H9 (cell line): ENCODE results near the gene RGS6. TPM values are rescaled to one million over a fixed set of nuclear protein-coding genes. Genes with fewer than 3 reads are reported as not detected.

Experiments
- DNase-seq: peaks from one replicate; pipeline ENCODE4 v3.0.0-alpha.2; 2017
- H2AFZ ChIP-seq: one replicate; pipeline ENCODE4 v1.6.1; 2013; ENCODE audit warnings: mild to moderate bottlenecking, low read length, control low read depth, moderate library complexity
- H2AK5ac ChIP-seq: 2 replicates; pipeline ENCODE4 v1.6.1; 2013; ENCODE audit warnings: low read length, control low read depth, mixed read lengths; ENCODE audit not compliant: insufficient read length
- H2BK120ac ChIP-seq: one replicate; pipeline ENCODE4 v1.6.1; 2013; ENCODE audit warnings: low read depth, mild to moderate bottlenecking, low read length, control low read depth, inconsistent platforms; ENCODE audit not compliant: poor library complexity, severe bottlenecking
- H2BK12ac ChIP-seq: 2 replicates; pipeline ENCODE4 v1.6.1; 2013; ENCODE audit warnings: low read length, control low read depth, mixed read lengths, low read depth; ENCODE audit not compliant: insufficient read length
- H2BK15ac ChIP-seq: 2 replicates; pipeline ENCODE4 v1.6.1; 2013; ENCODE audit warnings: low read depth, low read length, control low read depth
- H2BK20ac ChIP-seq: one replicate; pipeline ENCODE4 v1.6.1; 2013; ENCODE audit warnings: low read depth, mild to moderate bottlenecking, low read length, control low read depth, inconsistent platforms; ENCODE audit not compliant: poor library complexity, severe bottlenecking
- H2BK5ac ChIP-seq: 2 replicates; pipeline ENCODE4 v1.6.1; 2013; ENCODE audit warnings: low read length, control low read depth, mixed read lengths; ENCODE audit not compliant: insufficient read length
- H3K14ac ChIP-seq: 2 replicates; pipeline ENCODE4 v1.6.1; 2013; ENCODE audit warnings: low read length, control low read depth; ENCODE audit not compliant: insufficient read depth
- H3K18ac ChIP-seq: 2 replicates; pipeline ENCODE4 v1.6.1; 2013; ENCODE audit warnings: low read depth, mild to moderate bottlenecking, mixed read lengths, low read length, control low read depth; ENCODE audit not compliant: insufficient read length
- H3K23ac ChIP-seq: 2 replicates; pipeline ENCODE4 v1.6.1; 2013; ENCODE audit warnings: low read length, control low read depth, mixed read lengths, low read depth; ENCODE audit not compliant: insufficient read length
- H3K23me2 ChIP-seq: 2 replicates; pipeline ENCODE4 v1.6.1; 2013; ENCODE audit warnings: low read depth, mild to moderate bottlenecking, mixed read lengths, low read length, control low read depth; ENCODE audit not compliant: insufficient read length, poor library complexity, severe bottlenecking
- H3K27ac ChIP-seq: 2 replicates; pipeline ENCODE4 v1.5.1; 2013; ENCODE audit warnings: low read length, control low read depth, mixed read lengths, low read depth; ENCODE audit not compliant: insufficient read length
- H3K27me3 ChIP-seq: 2 replicates; pipeline ENCODE4 v1.6.1; 2013; ENCODE audit warnings: low read length, control low read depth, inconsistent platforms; ENCODE audit not compliant: insufficient read depth
- H3K4ac ChIP-seq: 2 replicates; pipeline ENCODE4 v1.6.1; 2013; ENCODE audit warnings: low read depth, mild to moderate bottlenecking, control low read depth, inconsistent platforms, low read length, moderate library complexity
- H3K4me1 ChIP-seq: 2 replicates; pipeline ENCODE4 v1.6.1; 2013; ENCODE audit warnings: low read length, control low read depth, inconsistent platforms; ENCODE audit not compliant: insufficient read depth
- H3K4me2 ChIP-seq: 2 replicates; pipeline ENCODE4 v1.6.1; 2013; ENCODE audit warnings: low read length, control low read depth, mixed read lengths; ENCODE audit not compliant: insufficient read length, insufficient read depth
- H3K56ac ChIP-seq: 2 replicates; pipeline ENCODE4 v1.6.1; 2013; ENCODE audit warnings: low read depth, mild to moderate bottlenecking, mixed read lengths, low read length, control low read depth; ENCODE audit not compliant: insufficient read length
- H3K79me1 ChIP-seq: 2 replicates; pipeline ENCODE4 v1.6.1; 2013; ENCODE audit warnings: low read depth, mild to moderate bottlenecking, moderate library complexity, low read length, control low read depth, inconsistent platforms; ENCODE audit not compliant: insufficient read depth, poor library complexity, severe bottlenecking
- H3K79me2 ChIP-seq: 2 replicates; pipeline ENCODE4 v1.6.1; 2013; ENCODE audit warnings: low read length, control low read depth, inconsistent platforms; ENCODE audit not compliant: insufficient read depth
- H3K9ac ChIP-seq: 2 replicates; pipeline ENCODE4 v1.6.1; 2013; ENCODE audit warnings: low read length, control low read depth, mixed read lengths; ENCODE audit not compliant: insufficient read length; ENCODE audit errors: extremely low read depth
- H3K9me3 ChIP-seq: one replicate; pipeline ENCODE4 v1.6.1; 2013; ENCODE audit warnings: low read depth, low read length, inconsistent platforms; ENCODE audit not compliant: control insufficient read depth
- H3T11ph ChIP-seq: one replicate; pipeline ENCODE4 v1.6.1; 2013; ENCODE audit warnings: mild to moderate bottlenecking, low read length, control low read depth, inconsistent platforms
- H4K20me1 ChIP-seq: one replicate; pipeline ENCODE4 v1.6.1; 2013; ENCODE audit not compliant: control insufficient read depth, insufficient read length, insufficient read depth
- H4K5ac ChIP-seq: 2 replicates; pipeline ENCODE4 v1.6.1; 2013; ENCODE audit warnings: low read depth, mild to moderate bottlenecking, mixed read lengths, low read length, control low read depth; ENCODE audit not compliant: insufficient read length
- H4K8ac ChIP-seq: replicated peaks from 2 replicates; pipeline ENCODE4 v1.6.1; 2013; ENCODE audit warnings: low read length, control low read depth, mixed read lengths, low read depth; ENCODE audit not compliant: insufficient read length
- H4K91ac ChIP-seq: 2 replicates; pipeline ENCODE4 v1.6.1; 2013; ENCODE audit warnings: low read depth, mild to moderate bottlenecking, moderate library complexity, mixed read lengths, low read length, control low read depth; ENCODE audit not compliant: insufficient read length
- H3K27ac Mint-ChIP-seq, 3 experiments: 2 replicates in 2 of 3; 3 replicates in 1 of 3; pipeline ENCODE4 v1.8.0; 2020 to 2021; ENCODE audit warnings: mixed read lengths in 3 of 3, mild to moderate bottlenecking in 1 of 3, moderate library complexity in 1 of 3
- H3K27me3 Mint-ChIP-seq: 2 replicates; pipeline ENCODE4 v1.8.0; 2021; ENCODE audit warnings: low read depth, mild to moderate bottlenecking, moderate library complexity, mixed read lengths
- H3K36me3 Mint-ChIP-seq, 3 experiments: 2 replicates in 2 of 3; 3 replicates in 1 of 3; pipeline ENCODE4 v1.8.0; 2020 to 2021; ENCODE audit warnings: low read depth in 3 of 3, mixed read lengths in 3 of 3; ENCODE audit not compliant: insufficient read depth in 1 of 3
- H3K4me1 Mint-ChIP-seq, 2 experiments: 2 replicates each; pipeline ENCODE4 v1.8.0; 2020; ENCODE audit warnings: mixed read lengths in 2 of 2
- H3K4me3 Mint-ChIP-seq, 2 experiments: 2 replicates in 1 of 2; 3 replicates in 1 of 2; pipeline ENCODE4 v1.8.0; 2020 to 2021; ENCODE audit warnings: mild to moderate bottlenecking in 2 of 2, mixed read lengths in 2 of 2, moderate library complexity in 1 of 2
- H3K9me3 Mint-ChIP-seq, 2 experiments: 2 replicates in 1 of 2; 3 replicates in 1 of 2; pipeline ENCODE4 v1.8.0; 2020; ENCODE audit warnings: mild to moderate bottlenecking in 2 of 2, mixed read lengths in 2 of 2, moderate library complexity in 1 of 2
- CTCF ChIP-seq: fragments of 200-600 bp; sonication (generic); conservative IDR thresholded peaks from 3 replicates; pipeline ENCODE4 v1.8.0; 2021; ENCODE audit warnings: antibody characterized with exemption, mild to moderate bottlenecking
- WGBS: extraction: QIAGEN DNeasy Blood & Tissue Kit; methylation state at CpG from one replicate; pipeline ENCODE4 v1.1.7; 2013; ENCODE audit warnings: missing lambda C conversion rate, low lambda C conversion rate, mixed read lengths; ENCODE audit not compliant: insufficient read length; ENCODE audit errors: extremely low coverage; 5-methylcytosine and 5-hydroxymethylcytosine counted together
- total RNA-seq: library from RNA; stranded (reverse); gene quantifications from 2 replicates; pipeline ENCODE4 v1.2.1, GENCODE V29; 2021

RGS6 gene
- total RNA-seq, 1 experiment from 2014 or later: 3.0 TPM

GRCh38 chr14:72314808-72315435 lies 382.7 kb downstream of the RGS6 start:
- Histone ChIP-seq H3K4me2 (no peak overlapping the region), H3K14ac (no peak overlapping the region), H2AFZ (no peak overlapping the region), H3K27ac (no peak overlapping the region), H2BK5ac (no peak overlapping the region), H3K79me1 (no peaks in the 10 kb centered on the region), H2BK12ac (no peak overlapping the region), H3K23me2 (no peaks in the 10 kb centered on the region), H3K9me3 (no peaks in the 10 kb centered on the region), H2BK120ac (no peak overlapping the region), H3K4ac (no peak overlapping the region), H3K27me3 (no peaks in the 10 kb centered on the region), H3K56ac (no peak overlapping the region), H3K4me1 (no peaks in the 10 kb centered on the region), H2BK15ac (no peak overlapping the region), H3K9ac (no peak overlapping the region), H4K8ac (no peak overlapping the region), H3K79me2 (no peaks in the 10 kb centered on the region), H4K91ac (no peak overlapping the region), H2BK20ac (no peak overlapping the region), H2AK5ac (no peak overlapping the region), H3T11ph (no peak overlapping the region), H4K20me1 (no peaks in the 10 kb centered on the region), H3K18ac (no peak overlapping the region), H4K5ac (no peak overlapping the region), H3K23ac (no peak overlapping the region)
- H3K27me3 Mint-ChIP-seq: peaks cover 1% of the 10 kb centered on the region; the same call in 1 of the 2 replicates
- H3K4me1 Mint-ChIP-seq: peaks cover 12 to 17% of the 10 kb centered on the region in 2 experiments
- no peak overlapping the region for H3K4me3 Mint-ChIP-seq
- peaks cover 2 to 7% of the 10 kb centered on the region in 2 experiments; a peak in 2 of 5 replicates for H3K9me3 Mint-ChIP-seq
- H3K27ac Mint-ChIP-seq: peak overlapping the region in 2 of 3 experiments; percentile 39 to 48; a peak in 3 of 7 replicates
- DNase-seq: no peak
- TF ChIP-seq CTCF: no peak
- no CpG with 5 or more reads among the region's 9 CpGs for WGBS
- H3K36me3 Mint-ChIP-seq: no peaks in the 10 kb centered on the region
